HG02938 (cell line): Measurements from ENCODE around the gene CSNK1G2.

ENCODE experiments used
- ATAC-seq: cut with Tn5 transposase; IDR thresholded peaks from one replicate; pipeline ENCODE4 v1.9.1; 2021; ENCODE audit warnings: mild to moderate bottlenecking, moderate library complexity; ENCODE audit not compliant: unreplicated experiment

The CSNK1G2 gene

GRCh38 chr19:1917926-1918325, 23.0 kb upstream of the CSNK1G2 start:
- ATAC-seq = no peak

- ATAC-seq = no peak
Measured at GRCh38 chr19:1918975-1919374, 22.0 kb upstream of the CSNK1G2 start.

- no peak for ATAC-seq
Measured at GRCh38 chr19:1920644-1921043, 20.3 kb upstream of the CSNK1G2 start.

- ATAC-seq = no peak
Measured at GRCh38 chr19:1921326-1921725, 19.6 kb upstream of the CSNK1G2 start.

GRCh38 chr19:1921825-1922224, 19.1 kb upstream of the CSNK1G2 start:
- no peak for ATAC-seq

- ATAC-seq = no peak
Measured at GRCh38 chr19:1922803-1923202, 18.2 kb upstream of the CSNK1G2 start.

GRCh38 chr19:1923319-1923718, 17.7 kb upstream of the CSNK1G2 start:
- ATAC-seq = no peak

GRCh38 chr19:1924320-1924961, 16.5 kb upstream of the CSNK1G2 start:
- no peak for ATAC-seq

GRCh38 chr19:1925544-1925943, 15.4 kb upstream of the CSNK1G2 start:
- ATAC-seq = no peak

- peak; percentile 58 for ATAC-seq
Measured at GRCh38 chr19:1929021-1929742, 11.8 kb upstream of the CSNK1G2 start.

- no peak for ATAC-seq
Measured at GRCh38 chr19:1931445-1931844, 9.5 kb upstream of the CSNK1G2 start.

- ATAC-seq = no peak
Measured at GRCh38 chr19:1932395-1932794, 8.6 kb upstream of the CSNK1G2 start.

GRCh38 chr19:1933244-1933643, 7.7 kb upstream of the CSNK1G2 start:
- ATAC-seq = no peak

- ATAC-seq = no peak
Measured at GRCh38 chr19:1933942-1934341, 7.0 kb upstream of the CSNK1G2 start.

GRCh38 chr19:1935484-1936208, 5.3 kb upstream of the CSNK1G2 start:
- ATAC-seq = no peak

- ATAC-seq = no peak
Measured at GRCh38 chr19:1936430-1936829, 4.5 kb upstream of the CSNK1G2 start.

GRCh38 chr19:1936916-1937610, 3.9 kb upstream of the CSNK1G2 start:
- no peak for ATAC-seq

- no peak for ATAC-seq
Measured at GRCh38 chr19:1938071-1938470, 2.9 kb upstream of the CSNK1G2 start.

- no peak for ATAC-seq
Measured at GRCh38 chr19:1942078-1942933, 1.3 kb downstream of the CSNK1G2 start.

GRCh38 chr19:1942934-1943555, 2.1 kb downstream of the CSNK1G2 start:
- ATAC-seq = no peak
